ENCODE results near the gene SLC16A2.

DNA sequence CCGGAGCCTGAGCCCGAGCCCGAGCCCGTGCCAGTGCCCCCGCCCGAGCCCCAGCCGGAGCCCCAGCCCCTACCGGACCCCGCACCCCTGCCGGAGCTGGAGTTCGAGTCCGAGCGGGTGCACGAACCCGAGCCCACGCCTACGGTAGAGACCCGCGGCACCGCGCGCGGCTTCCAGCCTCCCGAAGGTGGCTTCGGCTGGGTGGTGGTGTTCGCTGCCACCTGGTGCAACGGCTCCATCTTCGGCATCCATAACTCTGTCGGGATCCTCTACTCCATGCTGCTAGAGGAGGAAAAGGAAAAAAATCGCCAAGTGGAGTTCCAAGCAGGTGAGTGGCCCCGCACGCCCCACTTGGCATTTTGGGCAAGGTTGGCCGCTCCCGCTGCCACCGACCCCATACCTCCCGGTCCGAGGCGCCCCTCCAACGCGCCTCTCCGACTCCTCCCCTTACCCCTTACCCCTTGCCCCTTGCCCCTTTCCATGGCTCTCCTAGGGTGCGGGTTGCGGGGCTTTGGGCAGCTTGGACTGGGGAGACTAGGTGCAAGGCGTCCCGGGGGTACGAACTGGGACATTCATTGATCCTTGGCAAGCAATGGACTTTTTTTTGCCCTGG lies 553 bp downstream of the SLC16A2 start:
- TF ChIP-seq, protein P1, sequence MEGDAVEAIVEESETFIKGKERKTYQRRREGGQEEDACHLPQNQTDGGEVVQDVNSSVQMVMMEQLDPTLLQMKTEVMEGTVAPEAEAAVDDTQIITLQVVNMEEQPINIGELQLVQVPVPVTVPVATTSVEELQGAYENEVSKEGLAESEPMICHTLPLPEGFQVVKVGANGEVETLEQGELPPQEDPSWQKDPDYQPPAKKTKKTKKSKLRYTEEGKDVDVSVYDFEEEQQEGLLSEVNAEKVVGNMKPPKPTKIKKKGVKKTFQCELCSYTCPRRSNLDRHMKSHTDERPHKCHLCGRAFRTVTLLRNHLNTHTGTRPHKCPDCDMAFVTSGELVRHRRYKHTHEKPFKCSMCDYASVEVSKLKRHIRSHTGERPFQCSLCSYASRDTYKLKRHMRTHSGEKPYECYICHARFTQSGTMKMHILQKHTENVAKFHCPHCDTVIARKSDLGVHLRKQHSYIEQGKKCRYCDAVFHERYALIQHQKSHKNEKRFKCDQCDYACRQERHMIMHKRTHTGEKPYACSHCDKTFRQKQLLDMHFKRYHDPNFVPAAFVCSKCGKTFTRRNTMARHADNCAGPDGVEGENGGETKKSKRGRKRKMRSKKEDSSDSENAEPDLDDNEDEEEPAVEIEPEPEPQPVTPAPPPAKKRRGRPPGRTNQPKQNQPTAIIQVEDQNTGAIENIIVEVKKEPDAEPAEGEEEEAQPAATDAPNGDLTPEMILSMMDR (IDR thresholded peaks at IDR 0.05): no peak
- no peak for TF ChIP-seq POLR2A (IDR thresholded peaks at IDR 0.05)

All from esophagus squamous epithelium (tissue), 4 donors.